Measurements from ENCODE around the gene MAP7D1. TPM values are rescaled to one million over a fixed set of nuclear protein-coding genes. Genes with fewer than 3 reads are reported as not detected.

MAP7D1 gene
- polyA plus RNA-seq, 1 of the 3 experiments (the other 2 are of a cell fraction), result 69.9 TPM

- CTCF ChIA-PET, result interaction anchor here (0.8 to 1.4 kb wide), 4 partner anchors 9 to 74 kb away, joined by 3 to 4 read pairs (median 4); no protein-coding TSS in a partner anchor
- no peak for DNase-seq
- H2AFZ ChIP-seq (ENCODE audit: low read depth), result no peak overlapping the region
- TF ChIP-seq PBX3 (IDR thresholded peaks at IDR 0.05) (no peak), FOXM1 (IDR thresholded peaks at IDR 0.05; ENCODE audit: low read depth) (no peak), POLR2AphosphoS5 (IDR thresholded peaks at IDR 0.05; ENCODE audit: low read depth, low read length) (no peak), IRF3 (IDR thresholded peaks at IDR 0.05; ENCODE audit: low read depth, low read length) (no peak), FOSL2 (IDR thresholded peaks at IDR 0.05; ENCODE audit: borderline replicate concordance, low read depth) (no peak), MXI1 (IDR thresholded peaks at IDR 0.05; ENCODE audit: low read depth, low read length) (no peak), CTCF (IDR thresholded peaks at IDR 0.05) (no peak), SIN3A (IDR thresholded peaks at IDR 0.05; ENCODE audit: borderline replicate concordance, low read depth, low read length) (no peak), RFX5 (IDR thresholded peaks at IDR 0.05; ENCODE audit: low read length) (no peak)
- no peak overlapping the region for H3K4me2 ChIP-seq
- H3K27ac ChIP-seq (ENCODE audit: low read depth in 2 of 2, low read length in 1 of 2), result no peak overlapping the region
- WGBS (ENCODE audit: low lambda C conversion rate), result 71% methylated on average over 2 of the region's 2 CpGs
- no peaks in the 10 kb centered on the region for H3K9me3 ChIP-seq
- H3K27me3 ChIP-seq (ENCODE audit: insufficient read depth), result no peaks in the 10 kb centered on the region
- no peaks in the 10 kb centered on the region for H3K4me1 ChIP-seq (ENCODE audit: control insufficient read depth in 1 of 2, insufficient read depth in 2 of 2, low read depth in 1 of 2, low read length in 1 of 2)
- H3K9me2 ChIP-seq, result no peaks in the 10 kb centered on the region
- POLR2A ChIA-PET, result no interaction called here
- no peaks in the 10 kb centered on the region for H3K79me2 ChIP-seq (ENCODE audit: insufficient read depth)
- H3K36me3 ChIP-seq (replicated peaks in 1 of 2; ENCODE audit: control insufficient read depth in 1 of 2, insufficient read depth in 2 of 2, low read length in 1 of 2), result no peaks in the 10 kb centered on the region
- H3F3A ChIP-seq (replicated peaks; ENCODE audit: insufficient read depth), result no peaks in the 10 kb centered on the region
- H3K9ac ChIP-seq, result no peak overlapping the region
- no peak overlapping the region for H3K4me3 ChIP-seq (ENCODE audit: low read depth in 2 of 2, low read length in 1 of 2)
- H4K20me1 ChIP-seq (ENCODE audit: insufficient read depth), result no peaks in the 10 kb centered on the region
These were observed 55.9 kb downstream of the MAP7D1 start for GRCh38 chr1:36211841-36212240.

DNA sequence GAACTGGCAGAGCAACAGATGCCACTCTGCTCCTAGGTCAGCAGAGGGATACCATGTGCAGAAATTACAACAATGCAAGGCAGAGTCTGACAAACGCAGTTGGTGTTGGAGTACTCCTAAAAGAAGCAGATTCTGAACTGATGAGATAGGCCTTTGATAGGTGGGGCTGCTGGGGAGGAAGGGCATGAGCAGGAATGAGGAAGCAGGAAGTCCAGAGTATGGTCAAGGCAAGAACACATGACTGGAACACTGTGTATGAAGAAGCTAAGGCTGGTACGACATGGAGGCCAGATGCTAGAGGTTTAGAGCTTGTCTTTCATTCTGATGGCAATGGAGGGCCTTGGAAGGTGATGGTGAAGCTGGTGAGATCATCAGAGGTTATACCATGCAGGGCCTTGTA, 56.8 kb downstream of the MAP7D1 start:
- Histone ChIP-seq H3K27me3 (ENCODE audit: insufficient read depth) (no peaks in the 10 kb centered on the region), H3K9ac (no peak overlapping the region), H4K20me1 (ENCODE audit: insufficient read depth) (no peaks in the 10 kb centered on the region), H3F3A (replicated peaks; ENCODE audit: insufficient read depth) (no peaks in the 10 kb centered on the region), H3K27ac (ENCODE audit: low read depth in 2 of 2, low read length in 1 of 2) (no peak overlapping the region), H2AFZ (ENCODE audit: low read depth) (no peak overlapping the region), H3K9me2 (no peaks in the 10 kb centered on the region), H3K4me2 (no peak overlapping the region), H3K9me3 (no peaks in the 10 kb centered on the region), H3K36me3 (replicated peaks in 1 of 2; ENCODE audit: control insufficient read depth in 1 of 2, insufficient read depth in 2 of 2, low read length in 1 of 2) (no peaks in the 10 kb centered on the region), H3K4me3 (ENCODE audit: low read depth in 2 of 2, low read length in 1 of 2) (no peak overlapping the region), H3K79me2 (ENCODE audit: insufficient read depth) (no peaks in the 10 kb centered on the region), H3K4me1 (ENCODE audit: control insufficient read depth in 1 of 2, insufficient read depth in 2 of 2, low read depth in 1 of 2, low read length in 1 of 2) (no peaks in the 10 kb centered on the region)
- WGBS (ENCODE audit: low lambda C conversion rate), result 42% methylated on average over 2 of the region's 2 CpGs
- DNase-seq, result no peak
- TF ChIP-seq, protein P1, sequence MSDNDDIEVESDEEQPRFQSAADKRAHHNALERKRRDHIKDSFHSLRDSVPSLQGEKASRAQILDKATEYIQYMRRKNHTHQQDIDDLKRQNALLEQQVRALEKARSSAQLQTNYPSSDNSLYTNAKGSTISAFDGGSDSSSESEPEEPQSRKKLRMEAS (IDR thresholded peaks at IDR 0.05; ENCODE audit: low read depth), result no peak
- no peak for TF ChIP-seq TEAD4 (IDR thresholded peaks at IDR 0.05; ENCODE audit: borderline replicate concordance, insufficient read depth)
- TF ChIP-seq MEF2A (IDR thresholded peaks at IDR 0.05; ENCODE audit: borderline replicate concordance, low read depth), result no peak
- TF ChIP-seq ELF1 (IDR thresholded peaks at IDR 0.05), result no peak
- no peak for TF ChIP-seq MXI1 (IDR thresholded peaks at IDR 0.05; ENCODE audit: low read depth, low read length)
- TF ChIP-seq FOXJ3 (CRISPR knock-in tag; IDR thresholded peaks at IDR 0.05), result no peak
- no peak for TF ChIP-seq NFIC (IDR thresholded peaks at IDR 0.05; ENCODE audit: borderline replicate concordance)
- no peak for TF ChIP-seq NRF1 (IDR thresholded peaks at IDR 0.05; ENCODE audit: low read depth, low read length)
- TF ChIP-seq CTCF (IDR thresholded peaks at IDR 0.05), result no peak
- no peak for TF ChIP-seq POLR2AphosphoS5 (IDR thresholded peaks at IDR 0.05; ENCODE audit: low read depth, low read length)
- TF ChIP-seq FOXM1 (IDR thresholded peaks at IDR 0.05; ENCODE audit: low read depth), result no peak
- POLR2A ChIA-PET, result no interaction called here
- CTCF ChIA-PET, result interaction anchor here (1.6 kb wide), 1 partner anchor 24 kb away, joined by 4 read pairs; no protein-coding TSS in a partner anchor

All from SK-N-SH (cell line).